ENCODE results near the gene ENDOD1.

- TF ChIP-seq, protein P1, sequence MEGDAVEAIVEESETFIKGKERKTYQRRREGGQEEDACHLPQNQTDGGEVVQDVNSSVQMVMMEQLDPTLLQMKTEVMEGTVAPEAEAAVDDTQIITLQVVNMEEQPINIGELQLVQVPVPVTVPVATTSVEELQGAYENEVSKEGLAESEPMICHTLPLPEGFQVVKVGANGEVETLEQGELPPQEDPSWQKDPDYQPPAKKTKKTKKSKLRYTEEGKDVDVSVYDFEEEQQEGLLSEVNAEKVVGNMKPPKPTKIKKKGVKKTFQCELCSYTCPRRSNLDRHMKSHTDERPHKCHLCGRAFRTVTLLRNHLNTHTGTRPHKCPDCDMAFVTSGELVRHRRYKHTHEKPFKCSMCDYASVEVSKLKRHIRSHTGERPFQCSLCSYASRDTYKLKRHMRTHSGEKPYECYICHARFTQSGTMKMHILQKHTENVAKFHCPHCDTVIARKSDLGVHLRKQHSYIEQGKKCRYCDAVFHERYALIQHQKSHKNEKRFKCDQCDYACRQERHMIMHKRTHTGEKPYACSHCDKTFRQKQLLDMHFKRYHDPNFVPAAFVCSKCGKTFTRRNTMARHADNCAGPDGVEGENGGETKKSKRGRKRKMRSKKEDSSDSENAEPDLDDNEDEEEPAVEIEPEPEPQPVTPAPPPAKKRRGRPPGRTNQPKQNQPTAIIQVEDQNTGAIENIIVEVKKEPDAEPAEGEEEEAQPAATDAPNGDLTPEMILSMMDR (IDR thresholded peaks at IDR 0.05; ENCODE audit: low read depth, low read length, missing input control) = no peak
- TF ChIP-seq YY1 (IDR thresholded peaks at IDR 0.05) (no peak), NR2F2 (IDR thresholded peaks at IDR 0.05) (no peak), REST (IDR thresholded peaks at IDR 0.05) (no peak), GABPA (IDR thresholded peaks at IDR 0.05 in 1 of 2, conservative IDR thresholded peaks at IDR 0.05 in 1 of 2) (no peak), ATF3 (IDR thresholded peaks at IDR 0.05) (no peak), TAF1 (conservative IDR thresholded peaks at IDR 0.05) (no peak), RAD21 (IDR thresholded peaks at IDR 0.05) (no peak)
- TF ChIP-seq, protein P2, sequence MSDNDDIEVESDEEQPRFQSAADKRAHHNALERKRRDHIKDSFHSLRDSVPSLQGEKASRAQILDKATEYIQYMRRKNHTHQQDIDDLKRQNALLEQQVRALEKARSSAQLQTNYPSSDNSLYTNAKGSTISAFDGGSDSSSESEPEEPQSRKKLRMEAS (IDR thresholded peaks at IDR 0.05) = no peak
Observed at GRCh38 chr11:95149651-95150364, 60.2 kb downstream of the ENDOD1 start.

All from liver (tissue), 3 donors.